K562 (cell line): Measurements from ENCODE around the gene RBMS1. TPM values are rescaled to one million over a fixed set of nuclear protein-coding genes. Genes with fewer than 3 reads are reported as not detected.

ENCODE experiments used
- ATAC-seq: fragments of 200-7000 bp; cut with Tn5 transposase; 3 replicates; pipeline ENCODE4 v1.9.1; 2020; ENCODE audit warnings: moderate library complexity
- BruUV-seq: library from RNA; stranded (reverse); fragments of 400-500 nt; replicated peaks from 2 replicates; lab custom pipeline; 2021; lab: Mats Ljungman, UMichigan
- CTCF ChIA-PET: fragments of 300-600 bp; formaldehyde crosslinking; extraction: SDS; loops from one replicate; lab custom pipeline; 2021; ENCODE audit warnings: low intra/inter-chr PET ratio; lab: Yijun Ruan, JAX
- POLR2A ChIA-PET: fragments of 300-600, 350-650 bp; sonication (Branson Sonifier 250); formaldehyde crosslinking; extraction: SDS; loops from one replicate; lab custom pipeline; 2021; ENCODE audit warnings: antibody characterized with exemption, inconsistent platforms; lab: Yijun Ruan, JAX
- DNase-seq, 4 experiments: peaks; one replicate each; pipeline versions ENCODE4 v3.0.0 to v3.0.0-alpha.2; 2011 to 2018; ENCODE audit warnings: low spot score in 3 of 4, mixed read lengths in 3 of 4; ENCODE audit errors: extremely low read depth in 1 of 4
- FAIRE-seq: peaks from 2 replicates; lab custom pipeline; 2011; peaks lifted over from hg19 to GRCh38; lab: Jason Lieb, UNC
- H2AFZ ChIP-seq: 2 replicates; pipeline ENCODE4 v1.6.0; 2011; ENCODE audit warnings: low read depth, low read length, control low read depth, inconsistent platforms
- H3K27ac ChIP-seq: fragments of 200-600 bp; 3 replicates; pipeline ENCODE4 v1.8.0; 2011; ENCODE audit warnings: low read depth, mild to moderate bottlenecking, control low read depth, inconsistent platforms, low read length, moderate library complexity, mixed read lengths; ENCODE audit errors: extremely low read depth
- H3K27me3 ChIP-seq, 2 experiments: fragments of 300-600 bp in 1 of 2; 2 replicates in 1 of 2; 3 replicates in 1 of 2; pipeline versions ENCODE4 v1.6.0 to v1.8.0; 2011; ENCODE audit warnings: inconsistent platforms in 2 of 2, low read length in 2 of 2, mild to moderate bottlenecking in 1 of 2, mixed read lengths in 1 of 2, moderate library complexity in 1 of 2; ENCODE audit not compliant: control insufficient read depth in 2 of 2, insufficient read depth in 2 of 2
- H3K36me3 ChIP-seq: fragments of 300-600 bp; 3 replicates; pipeline ENCODE4 v1.8.0; 2011; ENCODE audit warnings: mild to moderate bottlenecking, low read length, inconsistent platforms; ENCODE audit not compliant: control insufficient read depth, insufficient read depth
- H3K4me1 ChIP-seq, 2 experiments: fragments of 200-600 bp in 1 of 2; replicated peaks in 1 of 2; 2 replicates in 1 of 2; 3 replicates in 1 of 2; pipeline versions ENCODE4 v1.5.1 to v1.8.0; 2011; ENCODE audit warnings: inconsistent platforms in 2 of 2, low read length in 2 of 2, mild to moderate bottlenecking in 1 of 2, mixed read lengths in 1 of 2, moderate library complexity in 1 of 2; ENCODE audit not compliant: control insufficient read depth in 2 of 2, insufficient read depth in 2 of 2
- H3K4me2 ChIP-seq: 2 replicates; pipeline ENCODE4 v1.6.1; 2011; ENCODE audit warnings: low read length, control low read depth, inconsistent platforms, mixed read lengths; ENCODE audit not compliant: insufficient read depth
- H3K4me3 ChIP-seq: fragments of 200-600 bp; sonication (generic), shearing (Covaris generic); 2 replicates; pipeline ENCODE4 v1.5.1; 2016; ENCODE audit warnings: control low read depth, inconsistent platforms
- H3K79me2 ChIP-seq: fragments of 200-600 bp; 3 replicates; pipeline ENCODE4 v1.8.0; 2011; ENCODE audit warnings: low read length, inconsistent platforms; ENCODE audit not compliant: control insufficient read depth, insufficient read depth
- H3K9ac ChIP-seq, 2 experiments: 2 replicates each; pipeline versions ENCODE4 v1.6.0 to v1.6.1; 2011; ENCODE audit warnings: low read depth in 2 of 2, low read length in 2 of 2, control low read depth in 1 of 2, inconsistent platforms in 1 of 2, mild to moderate bottlenecking in 1 of 2, mixed read lengths in 1 of 2; ENCODE audit not compliant: insufficient read depth in 1 of 2
- H3K9me1 ChIP-seq: one replicate; pipeline ENCODE4 v1.6.0; 2011; ENCODE audit warnings: inconsistent platforms, mild to moderate bottlenecking, low read length, moderate library complexity; ENCODE audit not compliant: control insufficient read depth, insufficient read depth
- H3K9me3 ChIP-seq: replicated peaks from 2 replicates; pipeline ENCODE4 v1.5.1; 2011; ENCODE audit warnings: low read depth, low read length, inconsistent platforms; ENCODE audit not compliant: control insufficient read depth, insufficient read depth
- H4K20me1 ChIP-seq: replicated peaks from 2 replicates; pipeline ENCODE4 v1.6.1; 2011; ENCODE audit warnings: low read length, inconsistent platforms, mixed read lengths; ENCODE audit not compliant: control insufficient read depth, insufficient read depth
- CC2D1A ChIP-seq: fragments of 450-650 bp; IDR thresholded peaks from 2 replicates; pipeline ENCODE4 v1.6.1; 2017; ENCODE audit warnings: mild to moderate bottlenecking
- CREBBP ChIP-seq: IDR thresholded peaks from one replicate; pipeline ENCODE4 v1.6.1; 2012; ENCODE audit warnings: low read depth, mild to moderate bottlenecking, control low read depth, inconsistent platforms, low read length
- KHSRP ChIP-seq: fragments of 450-650 bp; IDR thresholded peaks from 2 replicates; pipeline ENCODE4 v1.6.1; 2017
- KLF6 ChIP-seq: fragments of 250-450 bp; sonication (Bioruptor Pico); IDR thresholded peaks from 2 replicates; pipeline ENCODE4 v1.4.0; 2020; ENCODE audit warnings: mild to moderate bottlenecking, moderate library complexity, borderline replicate concordance
- MAFF ChIP-seq: IDR thresholded peaks from 2 replicates; pipeline ENCODE4 v1.6.1; 2012; ENCODE audit warnings: low read length, improper control_type of control experiment
- MCM2 ChIP-seq: fragments of 450-650 bp; IDR thresholded peaks from 2 replicates; pipeline ENCODE4 v1.6.1; 2017; ENCODE audit warnings: low read depth, mild to moderate bottlenecking
- RBM39 ChIP-seq: fragments of 200-400 bp; formaldehyde crosslinking; optimal IDR thresholded peaks from 2 replicates; pipeline ENCODE3; 2018; ENCODE audit warnings: low read depth, low read length
- SRSF1 ChIP-seq: fragments of 200-400 bp; formaldehyde crosslinking; IDR thresholded peaks from 2 replicates; pipeline ENCODE4 v1.6.1; 2017; ENCODE audit warnings: mild to moderate bottlenecking, low read depth, low read length, moderate library complexity
- U2AF2 ChIP-seq: fragments of 200-400 bp; formaldehyde crosslinking; optimal IDR thresholded peaks from 2 replicates; pipeline ENCODE3; 2017; ENCODE audit warnings: low read depth, mild to moderate bottlenecking, low read length
- ZC3H11A ChIP-seq: IDR thresholded peaks from 2 replicates; pipeline ENCODE4 v1.6.1; 2012; ENCODE audit warnings: low read depth, low read length, improper control_type of control experiment
- ZNF133 ChIP-seq: fragments of 250-450 bp; sonication (Bioruptor Pico); IDR thresholded peaks from 2 replicates; pipeline ENCODE4 v1.4.0; 2020; ENCODE audit warnings: mild to moderate bottlenecking
- ZNF253 ChIP-seq: fragments of 250-450 bp; sonication (Bioruptor Pico); conservative IDR thresholded peaks from 2 replicates; pipeline ENCODE4 v1.6.1; 2021; ENCODE audit warnings: mild to moderate bottlenecking
- ZNF311 ChIP-seq: fragments of 250-450 bp; sonication (Bioruptor Pico); IDR thresholded peaks from 2 replicates; pipeline ENCODE4 v1.4.0; 2020; ENCODE audit warnings: mild to moderate bottlenecking, moderate library complexity
- ZNF449 ChIP-seq: fragments of 250-450 bp; sonication (Bioruptor Pico); IDR thresholded peaks from 2 replicates; pipeline ENCODE4 v1.8.0; 2022; ENCODE audit warnings: moderate library complexity, mild to moderate bottlenecking, inconsistent platforms
- ZNF551 ChIP-seq: fragments of 250-450 bp; sonication (Bioruptor Pico); IDR thresholded peaks from 2 replicates; pipeline ENCODE4 v1.5.0; 2021; ENCODE audit warnings: mild to moderate bottlenecking, moderate library complexity
- WGBS: fragments of 100-300 bp; shearing (Covaris generic); methylation state at CpG from one replicate; pipeline ENCODE4 v1.1.6; 2016; ENCODE audit warnings: low coverage, mixed read lengths; ENCODE audit not compliant: insufficient coverage; ENCODE audit errors: missing lambda C conversion rate; 5-methylcytosine and 5-hydroxymethylcytosine counted together
- in situ Hi-C: fragments of 300-500 bp; cut with MboI; formaldehyde crosslinking; loops from 4 replicates; pipeline ENCODE4 v1.15.0; 2018; ENCODE audit warnings: inconsistent platforms, mixed read lengths
- intact Hi-C: fragments of 100-400 bp; cut with micrococcal nuclease; formaldehyde crosslinking; loops from 2 replicates; pipeline ENCODE4 v1.14.2; 2022
- polyA plus RNA-seq, 8 experiments: library from polyadenylated mRNA; depleted of rRNA in 4 of 8; stranded (reverse) in 5 of 8; unstranded in 3 of 8; fragments of >200 nt; fragmentation: Nextera tagmentation in 2 of 8; fragmentation: Illumina TruSeq in 1 of 8; extraction: Ambion mirVana in 2 of 8; extraction: Trizol in 1 of 8; gene quantifications; 2 replicates each; pipeline versions ENCODE4 v1.2.1 to v1.2.3, GENCODE V29; 2011 to 2014; ENCODE audit warnings: inconsistent platforms in 1 of 8, missing spikeins in 1 of 8
- total RNA-seq, 7 experiments: library from RNA; depleted of rRNA in 6 of 7; stranded (reverse); fragments of >200 nt in 6 of 7; fragmentation: Illumina TruSeq in 2 of 7; extraction: Trizol in 2 of 7; gene quantifications; 2 replicates each; pipeline versions ENCODE4 v1.2.1 to v1.2.3, GENCODE V29; 2011 to 2021; ENCODE audit warnings: low replicate concordance in 1 of 7

RBMS1 gene
- total and polyA plus RNA-seq, 9 of the 15 experiments (the other 6 are each of a cell fraction or from before 2014, with no cell fraction given) = 0.04 to 0.31 (median 0.09) TPM; not detected in 6

- intact Hi-C loops = loop anchor here (10.0 kb wide), 1 partner anchor 639 kb away; no protein-coding TSS in a partner anchor
- Histone ChIP-seq H3K27ac (no peak overlapping the region), H3K4me1 (no peaks in the 10 kb centered on the region), H2AFZ (no peak overlapping the region), H3K27me3 (no peaks in the 10 kb centered on the region), H3K36me3 (no peaks in the 10 kb centered on the region), H4K20me1 (no peaks in the 10 kb centered on the region)
- no peak for DNase-seq
- FAIRE-seq = no peak
- POLR2A ChIA-PET = interaction anchor here (1.0 kb wide), 1 partner anchor 143 kb away, joined by 4 read pairs; no protein-coding TSS in a partner anchor
- no peak for ATAC-seq
- in situ Hi-C loops = no loop called here
- TF ChIP-seq MAFF (no peak), CC2D1A (no peak)
- TF ChIP-seq, all 486 proteins: peak for 0
- Histone ChIP-seq H3K9me1 (no peaks in the 10 kb centered on the region), H3K9me3 (no peaks in the 10 kb centered on the region), H3K4me2 (no peak overlapping the region), H3K9ac (no peak overlapping the region), H3K79me2 (no peaks in the 10 kb centered on the region), H3K4me3 (no peak overlapping the region)
- no TSS peak for BruUV-seq
- CTCF ChIA-PET = no interaction called here
- 0% methylated on average over 1 of the region's 1 CpG for WGBS
Observed at GRCh38 chr2:160336105-160336504, 157.5 kb downstream of the RBMS1 start.

- intact Hi-C loops = loop anchor here (10.0 kb wide), 1 partner anchor 639 kb away; no protein-coding TSS in a partner anchor
- TF ChIP-seq MCM2 (no peak), KHSRP (no peak), U2AF2 (no peak), ZNF133 (CRISPR knock-in tag) (no peak), SRSF1 (no peak), ZNF311 (CRISPR knock-in tag) (no peak), CREBBP (no peak), ZNF253 (CRISPR knock-in tag) (no peak), ZNF551 (CRISPR knock-in tag) (no peak), ZNF449 (CRISPR knock-in tag) (no peak), ZC3H11A (no peak), RBM39 (no peak), KLF6 (CRISPR knock-in tag) (no peak)
Observed at GRCh38 chr2:160335441-160335840, 158.2 kb downstream of the RBMS1 start.

More at GRCh38 chr2:160335441-160335840, 158.2 kb downstream of the RBMS1 start:
- H2AFZ ChIP-seq = no peak overlapping the region
- H3K27ac ChIP-seq = no peak overlapping the region
- ChIA-PET POLR2A (no interaction called here), CTCF (no interaction called here)
- H3K36me3 ChIP-seq = no peaks in the 10 kb centered on the region
- no peaks in the 10 kb centered on the region for H3K9me3 ChIP-seq
- BruUV-seq = no TSS peak
- no peaks in the 10 kb centered on the region for H3K4me1 ChIP-seq
- no peak overlapping the region for H3K4me2 ChIP-seq
- H4K20me1 ChIP-seq = no peaks in the 10 kb centered on the region
- no peak overlapping the region for H3K9ac ChIP-seq
- no peaks in the 10 kb centered on the region for H3K27me3 ChIP-seq
- in situ Hi-C loops = no loop called here
- ATAC-seq (no peak), DNase-seq (no peak), FAIRE-seq (no peak)
- H3K4me3 ChIP-seq = no peak overlapping the region
- no peaks in the 10 kb centered on the region for H3K79me2 ChIP-seq
- 0% methylated on average over 5 of the region's 5 CpGs for WGBS
- no peaks in the 10 kb centered on the region for H3K9me1 ChIP-seq
